Measurements from ENCODE around the gene NDUFV2. TPM values are rescaled to one million over a fixed set of nuclear protein-coding genes. Genes with fewer than 3 reads are reported as not detected.
"Not testable (repeated sequence)": the region's sequence is repeated elsewhere in the genome, so short reads cannot be mapped to it uniquely, and the experiment has no call there.

NDUFV2 gene
- total RNA-seq, 2 experiments from 2014 or later: 230 to 231 TPM

- H3K27me3 ChIP-seq (ENCODE audit: control insufficient read depth in 1 of 2, insufficient read depth in 2 of 2, low read length in 2 of 2): no peaks in the 10 kb centered on the region
- H3K36me3 ChIP-seq (ENCODE audit: insufficient read depth, low read length): peaks cover 10% of the 10 kb centered on the region
- Mint-ChIP-seq H3K36me3 (ENCODE audit: low read depth) (peaks cover 62% of the 10 kb centered on the region), H3K27ac (no peak overlapping the region), H3K9me3 (peaks cover 2% of the 10 kb centered on the region), H3K4me3 (no peak overlapping the region), H3K4me1 (ENCODE audit: low read depth) (peaks cover 77% of the 10 kb centered on the region), H3K27me3 (no peaks in the 10 kb centered on the region)
- H3K27ac ChIP-seq (ENCODE audit: low read depth in 1 of 2, low read length in 2 of 2): no peak overlapping the region
- POLR2A ChIA-PET: no interaction called here
- intact Hi-C loops (cut with DNase I, micrococcal nuclease): no loop called here
- no peaks in the 10 kb centered on the region for H3K9me3 ChIP-seq (ENCODE audit: control insufficient read depth in 1 of 2, insufficient read depth in 1 of 2, low read length in 2 of 2)
- CTCF ChIA-PET: interaction anchor here (2.0 kb wide), 1 partner anchor 84 kb away, joined by 9 read pairs; no protein-coding TSS in a partner anchor
- H3K4me1 ChIP-seq (ENCODE audit: insufficient read depth, low read length): peaks cover 29% of the 10 kb centered on the region
- TF ChIP-seq, protein P1, sequence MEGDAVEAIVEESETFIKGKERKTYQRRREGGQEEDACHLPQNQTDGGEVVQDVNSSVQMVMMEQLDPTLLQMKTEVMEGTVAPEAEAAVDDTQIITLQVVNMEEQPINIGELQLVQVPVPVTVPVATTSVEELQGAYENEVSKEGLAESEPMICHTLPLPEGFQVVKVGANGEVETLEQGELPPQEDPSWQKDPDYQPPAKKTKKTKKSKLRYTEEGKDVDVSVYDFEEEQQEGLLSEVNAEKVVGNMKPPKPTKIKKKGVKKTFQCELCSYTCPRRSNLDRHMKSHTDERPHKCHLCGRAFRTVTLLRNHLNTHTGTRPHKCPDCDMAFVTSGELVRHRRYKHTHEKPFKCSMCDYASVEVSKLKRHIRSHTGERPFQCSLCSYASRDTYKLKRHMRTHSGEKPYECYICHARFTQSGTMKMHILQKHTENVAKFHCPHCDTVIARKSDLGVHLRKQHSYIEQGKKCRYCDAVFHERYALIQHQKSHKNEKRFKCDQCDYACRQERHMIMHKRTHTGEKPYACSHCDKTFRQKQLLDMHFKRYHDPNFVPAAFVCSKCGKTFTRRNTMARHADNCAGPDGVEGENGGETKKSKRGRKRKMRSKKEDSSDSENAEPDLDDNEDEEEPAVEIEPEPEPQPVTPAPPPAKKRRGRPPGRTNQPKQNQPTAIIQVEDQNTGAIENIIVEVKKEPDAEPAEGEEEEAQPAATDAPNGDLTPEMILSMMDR (IDR thresholded peaks at IDR 0.05): no peak
- ATAC-seq (ENCODE audit: poor library complexity) (no peak), DNase-seq (no peak)
- no peak overlapping the region for H3K4me3 ChIP-seq (ENCODE audit: low read length)
These were observed 55.3 kb downstream of the NDUFV2 start for GRCh38 chr18:9157806-9158205.

DNA sequence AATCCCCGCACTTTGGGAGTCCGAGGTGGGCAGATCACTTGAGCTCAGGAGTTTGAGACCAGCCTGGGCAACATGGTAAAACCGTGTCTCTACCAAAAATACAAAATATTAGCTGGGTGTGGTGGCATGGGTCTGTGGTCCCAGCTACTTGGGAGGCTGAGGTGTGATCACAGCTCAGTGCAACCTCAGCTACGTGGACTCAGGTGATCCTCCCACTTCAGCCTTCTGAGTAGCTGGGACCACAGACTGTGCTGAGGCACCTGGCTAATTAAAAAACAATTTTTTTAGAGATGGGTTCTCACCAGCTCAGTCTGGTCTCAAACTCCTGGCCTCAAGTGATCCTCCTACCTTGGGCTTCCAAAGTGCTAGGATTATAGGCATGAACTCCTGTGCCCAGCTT, 57.5 kb downstream of the NDUFV2 start:
- TF ChIP-seq, protein P1 (IDR thresholded peaks at IDR 0.05): no peak
- Mint-ChIP-seq H3K4me3 (no peak overlapping the region), H3K4me1 (ENCODE audit: low read depth) (peaks cover 75% of the 10 kb centered on the region), H3K27ac (no peak overlapping the region), H3K9me3 (peaks cover 16% of the 10 kb centered on the region), H3K27me3 (no peaks in the 10 kb centered on the region), H3K36me3 (ENCODE audit: low read depth) (peaks cover 72% of the 10 kb centered on the region)
- POLR2A ChIA-PET: interaction anchor here (0.7 to 1.1 kb wide), 2 partner anchors 24 to 86 kb away, joined by 3 to 4 read pairs; no protein-coding TSS in a partner anchor
- ATAC-seq (ENCODE audit: poor library complexity) (no peak), DNase-seq (no peak)
- Histone ChIP-seq H3K4me3 (ENCODE audit: low read length) (no peak overlapping the region), H3K27ac (ENCODE audit: low read depth in 1 of 2, low read length in 2 of 2) (no peak overlapping the region), H3K9me3 (ENCODE audit: control insufficient read depth in 1 of 2, insufficient read depth in 1 of 2, low read length in 2 of 2) (peaks cover 0 to 13% of the 10 kb centered on the region in 2 experiments), H3K36me3 (ENCODE audit: insufficient read depth, low read length) (peaks cover 10% of the 10 kb centered on the region), H3K4me1 (ENCODE audit: insufficient read depth, low read length) (peaks cover 22% of the 10 kb centered on the region), H3K27me3 (ENCODE audit: control insufficient read depth in 1 of 2, insufficient read depth in 2 of 2, low read length in 2 of 2) (no peaks in the 10 kb centered on the region)
- CTCF ChIA-PET: interaction anchor here (1.0 to 1.8 kb wide), 4 partner anchors 21 to 86 kb away, joined by 3 to 5 read pairs (median 4); no protein-coding TSS in a partner anchor
- intact Hi-C loops (cut with DNase I, micrococcal nuclease): no loop called here

DNA sequence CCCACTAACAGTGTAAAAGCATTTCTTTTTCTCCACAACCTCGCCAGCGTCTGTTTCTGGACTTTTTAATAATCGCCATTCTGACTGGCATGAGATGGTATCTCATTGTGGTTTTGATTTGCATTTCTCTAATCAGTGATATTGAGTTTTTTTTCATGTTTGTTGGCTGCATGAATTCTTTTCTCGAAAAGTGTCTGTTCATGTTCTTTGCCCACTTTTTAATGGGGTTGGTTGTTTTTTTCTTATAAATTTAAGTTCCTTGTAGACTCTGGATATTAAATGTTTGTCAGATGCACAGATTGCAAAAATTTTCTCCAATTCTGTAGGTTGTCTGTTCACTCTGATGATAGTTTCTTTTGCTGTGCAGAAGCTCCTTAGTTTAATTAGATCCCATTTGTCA, 60.2 kb downstream of the NDUFV2 start:
- POLR2A ChIA-PET; H3K36me3 ChIP-seq (ENCODE audit: insufficient read depth, low read length); H3K27me3 ChIP-seq (ENCODE audit: control insufficient read depth in 1 of 2, insufficient read depth in 2 of 2, low read length in 2 of 2); DNase-seq; H3K27me3 Mint-ChIP-seq; ATAC-seq (ENCODE audit: poor library complexity); intact Hi-C loops (cut with DNase I, micrococcal nuclease); H3K4me3 ChIP-seq (ENCODE audit: low read length); H3K27ac ChIP-seq (ENCODE audit: low read depth in 1 of 2, low read length in 2 of 2); H3K27ac Mint-ChIP-seq: not testable (repeated sequence)
- CTCF ChIA-PET: interaction anchor here (0.7 kb wide), 1 partner anchor 8 kb away, joined by 3 read pairs; no protein-coding TSS in a partner anchor
- Mint-ChIP-seq H3K4me3 (peak overlapping the region; percentile 12), H3K9me3 (peaks cover 19% of the 10 kb centered on the region), H3K36me3 (ENCODE audit: low read depth) (peaks cover 62% of the 10 kb centered on the region), H3K4me1 (ENCODE audit: low read depth) (peaks cover 59% of the 10 kb centered on the region)
- H3K4me1 ChIP-seq (ENCODE audit: insufficient read depth, low read length): peaks cover 13% of the 10 kb centered on the region
- H3K9me3 ChIP-seq (ENCODE audit: control insufficient read depth in 1 of 2, insufficient read depth in 1 of 2, low read length in 2 of 2): peaks cover 0 to 13% of the 10 kb centered on the region in 2 experiments

- peaks cover 19% of the 10 kb centered on the region for H3K9me3 Mint-ChIP-seq
- H3K27me3 ChIP-seq (ENCODE audit: control insufficient read depth in 1 of 2, insufficient read depth in 2 of 2, low read length in 2 of 2); H3K27ac ChIP-seq (ENCODE audit: low read depth in 1 of 2, low read length in 2 of 2); POLR2A ChIA-PET; H3K4me3 Mint-ChIP-seq; H3K4me3 ChIP-seq (ENCODE audit: low read length); DNase-seq; H3K27ac Mint-ChIP-seq; H3K36me3 ChIP-seq (ENCODE audit: insufficient read depth, low read length); intact Hi-C loops (cut with DNase I, micrococcal nuclease); H3K27me3 Mint-ChIP-seq; ATAC-seq (ENCODE audit: poor library complexity): not testable (repeated sequence)
- peaks cover 59% of the 10 kb centered on the region for H3K4me1 Mint-ChIP-seq (ENCODE audit: low read depth)
- peaks cover 62% of the 10 kb centered on the region for H3K36me3 Mint-ChIP-seq (ENCODE audit: low read depth)
- H3K4me1 ChIP-seq (ENCODE audit: insufficient read depth, low read length): peaks cover 13% of the 10 kb centered on the region
- H3K9me3 ChIP-seq (ENCODE audit: control insufficient read depth in 1 of 2, insufficient read depth in 1 of 2, low read length in 2 of 2): peaks cover 0 to 13% of the 10 kb centered on the region in 2 experiments
- CTCF ChIA-PET: interaction anchor here (1.1 to 1.7 kb wide), 2 partner anchors 11 to 72 kb away, joined by 5 to 6 read pairs; no protein-coding TSS in a partner anchor
These were observed 61.6 kb downstream of the NDUFV2 start for GRCh38 chr18:9164149-9164548.

DNA sequence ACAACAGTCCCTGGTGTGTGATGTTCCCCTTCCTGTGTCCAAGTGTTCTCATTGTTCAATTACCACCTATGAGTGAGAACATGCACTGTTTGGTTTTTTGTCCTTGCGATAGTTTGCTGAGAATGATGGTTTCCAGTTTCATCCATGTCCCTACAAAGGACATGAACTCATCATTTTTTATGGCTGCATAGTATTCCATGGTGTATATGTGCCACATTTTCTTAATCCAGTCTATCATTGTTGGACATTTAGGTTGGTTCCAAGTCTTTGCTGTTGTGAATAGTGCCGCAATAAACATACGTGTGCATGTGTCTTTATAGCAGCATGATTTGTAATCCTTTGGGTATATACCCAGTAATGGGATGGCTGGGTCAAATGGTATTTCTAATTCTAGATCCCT, 63.4 kb downstream of the NDUFV2 start:
- intact Hi-C loops (cut with DNase I, micrococcal nuclease): loop anchor here in 1 of 2 experiments (2.0 kb wide), 1 partner anchor 51 kb away; no protein-coding TSS in a partner anchor
- H3K4me3 ChIP-seq (ENCODE audit: low read length); ATAC-seq (ENCODE audit: poor library complexity); H3K27ac ChIP-seq (ENCODE audit: low read depth in 1 of 2, low read length in 2 of 2); H3K4me3 Mint-ChIP-seq; H3K4me1 ChIP-seq (ENCODE audit: insufficient read depth, low read length); H3K27ac Mint-ChIP-seq; H3K36me3 ChIP-seq (ENCODE audit: insufficient read depth, low read length); H3K27me3 Mint-ChIP-seq; H3K27me3 ChIP-seq (ENCODE audit: control insufficient read depth in 1 of 2, insufficient read depth in 2 of 2, low read length in 2 of 2); DNase-seq; POLR2A ChIA-PET; CTCF ChIA-PET: not testable (repeated sequence)
- peaks cover 67% of the 10 kb centered on the region for H3K4me1 Mint-ChIP-seq (ENCODE audit: low read depth)
- H3K9me3 Mint-ChIP-seq: peaks cover 18% of the 10 kb centered on the region
- peaks cover 72% of the 10 kb centered on the region for H3K36me3 Mint-ChIP-seq (ENCODE audit: low read depth)
- H3K9me3 ChIP-seq (ENCODE audit: control insufficient read depth in 1 of 2, insufficient read depth in 1 of 2, low read length in 2 of 2): peaks cover 0 to 13% of the 10 kb centered on the region in 2 experiments

- H3K27ac Mint-ChIP-seq; DNase-seq; intact Hi-C loops (cut with DNase I, micrococcal nuclease); H3K9me3 Mint-ChIP-seq; POLR2A ChIA-PET; H3K27ac ChIP-seq (ENCODE audit: low read depth in 1 of 2, low read length in 2 of 2); CTCF ChIA-PET; H3K27me3 ChIP-seq (ENCODE audit: control insufficient read depth in 1 of 2, insufficient read depth in 2 of 2, low read length in 2 of 2); H3K27me3 Mint-ChIP-seq; H3K9me3 ChIP-seq (ENCODE audit: control insufficient read depth in 1 of 2, insufficient read depth in 1 of 2, low read length in 2 of 2); ATAC-seq (ENCODE audit: poor library complexity); H3K36me3 ChIP-seq (ENCODE audit: insufficient read depth, low read length); H3K4me3 ChIP-seq (ENCODE audit: low read length); H3K4me3 Mint-ChIP-seq: not testable (repeated sequence)
- H3K36me3 Mint-ChIP-seq (ENCODE audit: low read depth): peaks cover 63% of the 10 kb centered on the region
- H3K4me1 Mint-ChIP-seq (ENCODE audit: low read depth): peaks cover 68% of the 10 kb centered on the region
- peaks cover 27% of the 10 kb centered on the region for H3K4me1 ChIP-seq (ENCODE audit: insufficient read depth, low read length)
These were observed 67.0 kb downstream of the NDUFV2 start for GRCh38 chr18:9169515-9169914.
